GM18868 (cell line): Measurements from ENCODE around the gene METTL1.
A peak's percentile ranks its signal among the peaks of the same experiment; 100 is the strongest.
"Not testable (repeated sequence)": the region's sequence is repeated elsewhere in the genome, so short reads cannot be mapped to it uniquely, and the experiment has no call there.

Source experiments
- ATAC-seq: cut with Tn5 transposase; IDR thresholded peaks from one replicate; pipeline ENCODE4 v1.9.1; 2021; ENCODE audit warnings: mild to moderate bottlenecking, moderate library complexity; ENCODE audit not compliant: unreplicated experiment

Gene METTL1

DNA sequence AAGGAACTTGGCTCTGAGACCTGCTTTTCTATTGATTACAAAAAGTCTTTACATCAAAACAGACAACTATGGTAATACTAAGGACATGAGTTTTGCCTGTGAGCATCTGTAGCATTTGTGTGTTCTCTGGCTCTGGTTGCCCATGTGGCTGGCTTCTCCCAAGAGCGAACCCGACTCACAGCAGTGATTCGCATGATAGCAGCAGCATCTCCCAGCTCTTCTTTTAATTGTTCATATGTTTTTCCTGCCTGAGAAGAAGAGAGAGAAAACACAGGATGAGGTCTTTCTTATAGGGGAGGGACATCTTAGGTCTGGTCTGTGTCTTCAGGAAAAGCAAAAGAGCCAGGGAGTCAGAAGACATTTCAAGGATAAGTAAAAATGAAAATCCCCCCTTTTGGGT, 29.1 kb upstream of the METTL1 start:
- no peak for ATAC-seq

DNA sequence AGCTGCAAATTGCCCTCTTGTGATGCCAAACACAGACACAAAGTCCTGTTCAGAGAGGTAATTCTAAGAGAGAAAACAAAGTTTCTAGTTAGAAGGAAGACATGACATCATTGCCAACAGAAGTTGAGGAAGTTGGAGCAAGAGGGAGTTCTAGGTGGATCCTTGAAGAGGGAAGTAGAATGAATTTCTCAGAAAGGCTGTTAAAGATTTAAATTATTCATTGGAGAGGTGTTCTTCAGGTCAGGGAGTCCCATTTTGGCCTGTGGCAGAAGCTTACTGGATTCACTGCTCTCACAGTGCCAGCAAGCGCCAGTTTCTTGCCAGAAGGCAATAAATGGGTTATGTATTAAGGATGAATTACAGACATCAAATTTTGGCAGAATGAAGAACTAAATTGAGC, 26.0 kb upstream of the METTL1 start:
- ATAC-seq = no peak

DNA sequence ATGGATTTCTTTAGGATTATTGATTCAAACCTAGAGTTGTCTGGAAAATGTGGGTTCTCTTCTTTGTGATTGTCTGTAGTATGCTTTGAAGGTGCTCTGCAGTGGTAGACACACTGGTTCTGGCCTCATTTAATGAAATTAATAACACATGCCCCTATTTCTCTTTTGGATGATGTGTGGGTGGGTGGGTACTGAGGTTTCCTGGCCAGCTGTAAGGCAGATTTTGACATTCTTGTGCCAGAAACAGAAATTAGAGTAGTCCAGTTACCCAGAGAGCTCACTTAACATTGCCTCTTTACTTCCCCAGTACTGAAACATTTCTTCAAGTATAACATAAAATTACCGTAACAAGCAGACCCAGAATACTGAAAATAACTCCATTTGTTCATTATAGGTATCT, 25.1 kb upstream of the METTL1 start:
- no peak for ATAC-seq

DNA sequence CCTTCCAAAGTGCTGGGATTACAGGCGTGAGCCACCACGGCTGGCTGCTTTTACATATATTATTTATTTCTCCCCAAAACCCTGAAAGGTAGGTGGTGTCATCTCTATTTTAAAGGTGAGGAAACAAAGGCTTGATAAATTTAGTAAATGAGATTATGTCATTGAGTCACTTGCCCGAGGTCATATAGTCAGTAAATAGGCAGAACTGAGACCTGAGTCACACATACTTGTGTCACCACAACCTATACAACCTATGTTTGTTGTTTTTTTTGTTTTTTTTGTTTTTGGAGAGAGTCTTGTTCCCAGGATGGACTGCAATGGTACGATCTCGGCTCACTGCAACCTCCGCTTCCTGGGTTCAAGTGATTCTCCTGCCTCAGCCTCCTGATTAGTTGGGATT, 23.4 kb upstream of the METTL1 start:
- ATAC-seq = no peak

DNA sequence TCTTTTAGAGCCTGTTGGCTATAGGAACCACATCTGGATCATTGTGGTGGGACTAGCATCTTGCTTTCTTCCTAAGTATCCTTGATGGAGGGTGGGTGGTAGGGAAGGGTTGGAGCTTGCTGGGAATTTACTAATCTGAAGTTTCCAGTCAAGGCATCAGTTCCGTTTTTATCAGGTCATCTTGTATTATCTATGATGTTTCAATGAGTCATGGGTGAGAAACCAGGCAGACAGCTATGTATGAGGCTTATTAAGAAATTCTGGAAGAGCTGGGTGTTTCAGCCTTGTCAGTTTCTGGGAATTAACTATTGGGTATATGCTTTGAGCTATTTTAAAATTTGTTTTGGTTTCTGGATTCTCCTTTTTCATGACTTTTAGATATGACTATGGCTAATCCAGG, 22.0 kb upstream of the METTL1 start:
- ATAC-seq = no peak

DNA sequence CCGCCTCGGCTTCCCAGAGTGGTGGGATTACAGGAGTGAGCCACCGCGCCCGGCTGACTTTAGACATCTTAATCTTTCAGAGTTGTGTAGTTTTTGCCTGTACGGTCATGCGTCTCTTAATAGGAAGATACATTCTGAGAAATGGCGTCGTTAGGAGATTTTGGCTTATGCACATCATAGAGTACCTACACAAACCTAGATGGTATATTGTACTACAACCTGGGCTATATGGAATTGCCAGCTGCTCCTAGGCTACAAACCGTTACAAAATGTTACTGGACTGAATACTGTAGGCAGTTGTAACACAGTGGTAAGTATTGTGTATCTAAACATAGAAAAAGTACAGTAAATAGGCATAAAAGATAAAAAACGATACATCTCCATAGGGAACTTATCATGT, 12.0 kb upstream of the METTL1 start:
- no peak for ATAC-seq

DNA sequence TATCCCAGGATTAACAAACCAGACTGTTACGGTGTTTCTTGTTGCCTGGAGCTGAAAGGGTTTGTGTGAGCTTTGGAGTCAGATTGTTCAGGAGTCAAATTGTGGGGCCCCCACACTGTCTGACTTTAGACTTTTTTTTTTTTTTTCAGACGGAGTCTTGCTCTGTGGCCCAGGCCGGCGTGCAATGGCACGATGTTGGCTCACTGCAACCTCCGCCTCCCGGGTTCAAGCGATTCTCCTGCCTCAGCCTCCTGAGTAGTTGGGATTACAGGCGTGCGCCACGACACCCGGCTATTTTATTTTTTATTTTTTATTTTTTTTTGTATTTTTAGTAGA, 11.5 kb upstream of the METTL1 start:
- no peak for ATAC-seq

DNA sequence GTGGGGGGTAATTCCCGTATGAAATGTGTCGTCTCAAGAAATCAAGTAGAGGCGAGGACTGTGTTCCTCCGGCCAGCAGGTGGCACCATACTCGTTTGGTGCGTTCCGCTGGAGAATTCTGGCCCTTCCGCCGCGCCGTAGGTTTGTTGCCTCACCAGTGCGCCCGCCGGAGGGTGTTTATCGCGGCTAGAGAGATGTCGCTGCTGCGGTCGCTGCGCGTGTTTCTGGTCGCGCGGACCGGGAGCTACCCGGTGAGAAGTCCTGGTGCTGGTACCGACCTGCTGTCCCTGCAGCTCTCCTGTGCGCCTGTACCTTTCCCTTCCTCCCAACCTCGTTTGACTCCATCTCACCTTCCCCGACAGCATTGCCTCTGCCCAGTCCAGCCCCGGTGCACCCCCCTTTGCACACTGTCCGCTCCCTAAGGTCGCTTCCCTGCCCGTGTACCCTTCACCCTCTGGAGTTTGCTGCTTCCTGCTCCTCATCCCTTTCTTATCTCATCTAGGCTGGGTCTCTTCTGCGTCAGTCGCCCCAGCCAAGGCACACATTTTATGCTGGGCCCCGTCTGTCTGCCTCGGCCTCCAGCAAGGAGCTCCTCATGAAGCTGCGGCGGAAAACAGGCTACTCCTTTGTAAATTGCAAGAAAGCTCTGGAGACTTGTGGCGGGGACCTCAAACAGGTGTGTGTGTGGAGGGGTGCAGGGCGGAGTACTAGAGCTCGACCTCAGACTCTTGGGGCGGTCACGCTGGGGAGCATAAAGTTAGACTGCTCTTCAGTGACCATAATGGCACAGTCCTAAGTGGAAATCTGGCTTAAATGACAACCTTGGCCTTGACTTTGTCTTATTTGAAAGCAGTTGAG, 10.9 kb upstream of the METTL1 start, which contains the start of gene TSFM:
Gene TSFM (plus strand): TSS at position 180 of the 858 bp plus-strand sequence. CDS start 15 bp downstream, at position 195.
- ATAC-seq = peak; percentile 84

DNA sequence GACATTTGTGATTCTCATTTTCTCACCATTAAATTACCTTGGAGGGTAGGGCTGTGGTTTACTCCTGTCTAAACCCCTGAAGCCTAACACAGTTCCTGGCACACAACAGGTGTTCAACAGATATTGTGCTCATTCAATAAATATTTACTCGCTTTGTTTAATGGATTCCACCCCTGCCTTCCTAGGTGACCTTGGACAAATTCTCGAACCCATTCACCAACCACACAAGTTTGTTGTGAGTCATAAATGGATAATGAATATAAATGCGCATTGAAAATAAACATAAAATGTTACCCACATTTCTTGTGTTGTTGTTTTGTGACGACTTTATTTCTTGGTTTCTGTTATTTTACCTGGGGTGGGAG, 10.3 kb upstream of the METTL1 start:
- ATAC-seq = peak; percentile 13

DNA sequence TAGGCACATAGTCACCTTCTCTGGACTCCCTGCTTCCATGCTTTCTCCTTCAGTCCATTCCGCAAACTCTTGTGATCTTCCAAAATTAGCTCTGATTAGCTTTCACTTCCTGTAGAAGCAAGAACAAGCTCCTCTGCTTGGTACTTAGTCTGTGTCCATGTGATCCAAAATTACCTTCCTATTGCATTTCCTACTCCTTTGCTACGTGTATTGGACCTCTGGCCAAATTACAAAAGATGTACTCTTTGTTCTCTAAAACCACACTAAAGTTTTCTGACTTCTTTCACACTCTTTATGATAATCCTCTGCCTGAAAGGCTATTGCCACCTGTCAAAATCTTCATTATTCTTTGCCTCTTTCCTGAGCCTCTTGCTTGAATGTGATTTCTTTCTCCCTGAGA, 9.9 kb upstream of the METTL1 start:
- no peak for ATAC-seq

DNA sequence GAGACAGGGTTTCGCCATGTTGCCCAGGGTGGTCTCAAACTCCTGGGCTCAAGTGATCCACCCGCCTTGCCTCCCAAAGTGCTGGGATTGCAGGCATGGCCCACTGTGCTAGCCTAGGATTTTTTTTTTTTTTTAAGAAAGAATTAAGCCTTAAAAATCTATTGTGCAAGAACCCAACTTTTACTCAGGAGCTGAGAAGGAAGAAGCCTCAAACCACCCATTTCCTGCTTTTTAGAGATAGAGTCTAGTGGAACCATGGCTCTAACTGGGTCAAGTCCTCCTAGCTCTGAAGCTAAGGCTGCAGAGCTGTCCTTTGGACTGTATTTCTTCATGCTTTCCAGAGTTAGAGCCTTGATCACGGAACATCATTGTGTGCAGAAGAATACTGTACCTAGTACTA, 9.3 kb upstream of the METTL1 start:
- ATAC-seq = no peak

DNA sequence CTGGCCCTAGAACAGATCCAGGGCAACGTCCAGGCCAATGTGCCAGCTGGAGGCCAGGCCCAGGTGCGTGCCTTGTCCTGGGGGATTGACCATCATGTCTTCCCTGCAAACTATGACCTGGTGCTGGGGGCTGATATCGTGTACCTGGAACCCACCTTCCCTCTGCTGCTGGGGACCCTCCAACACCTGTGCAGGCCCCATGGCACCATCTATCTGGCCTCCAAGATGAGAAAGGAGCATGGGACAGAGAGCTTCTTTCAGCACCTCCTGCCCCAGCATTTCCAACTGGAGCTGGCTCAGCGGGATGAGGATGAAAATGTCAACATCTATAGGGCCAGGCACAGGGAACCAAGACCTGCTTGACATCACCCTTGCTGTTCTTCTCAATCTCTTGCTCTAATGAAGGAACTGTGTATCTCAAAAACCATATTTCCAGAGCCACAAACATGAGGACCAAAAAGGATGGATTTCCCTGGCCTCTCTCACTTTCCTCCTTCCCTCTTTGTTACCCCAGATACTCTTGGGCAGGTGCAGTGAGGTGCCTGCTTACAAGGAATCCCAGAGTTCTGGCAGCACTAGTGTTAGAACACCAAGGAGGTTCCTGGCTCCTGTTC, 8.5 kb upstream of the METTL1 start:
- ATAC-seq = no peak

DNA sequence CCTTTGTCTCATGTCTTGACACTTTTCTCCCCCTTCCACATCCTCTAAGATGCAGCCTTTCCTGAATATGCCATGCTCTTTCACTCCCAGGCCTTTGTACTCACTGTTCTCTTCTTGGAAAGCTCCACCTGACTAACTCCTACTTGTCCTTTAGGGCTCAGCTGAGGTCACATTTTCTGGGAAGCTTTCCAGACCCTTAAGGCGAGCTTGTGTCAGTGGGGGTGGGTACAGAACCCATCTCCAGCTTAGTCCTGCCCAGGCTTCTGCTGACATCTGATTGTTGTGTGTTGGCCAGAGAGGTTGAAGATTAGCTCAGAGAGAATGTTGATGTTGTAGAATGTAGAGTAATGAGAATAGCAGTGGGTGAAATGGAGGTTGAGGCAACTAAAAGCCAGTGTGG, 7.8 kb upstream of the METTL1 start:
- no peak for ATAC-seq

DNA sequence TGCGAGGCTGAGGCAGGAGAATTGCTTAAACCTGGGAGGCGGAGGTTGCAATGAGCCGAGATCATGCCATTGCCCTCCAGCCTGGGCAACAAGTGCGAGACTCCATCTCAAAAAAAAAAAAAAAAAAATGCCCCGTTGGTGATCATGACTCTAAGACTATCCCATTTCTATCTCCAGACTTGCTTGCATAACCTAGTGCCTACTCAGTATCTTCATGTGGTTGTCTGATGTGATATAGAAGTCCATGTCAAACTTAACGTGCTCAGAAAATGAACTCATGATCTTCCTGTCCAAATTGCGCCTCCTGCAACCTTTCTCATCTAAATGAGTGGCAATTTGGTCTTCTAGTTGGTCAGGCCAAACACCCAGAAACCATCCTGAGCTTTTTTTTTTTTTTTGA, 6.0 kb upstream of the METTL1 start:
- ATAC-seq = no peak

DNA sequence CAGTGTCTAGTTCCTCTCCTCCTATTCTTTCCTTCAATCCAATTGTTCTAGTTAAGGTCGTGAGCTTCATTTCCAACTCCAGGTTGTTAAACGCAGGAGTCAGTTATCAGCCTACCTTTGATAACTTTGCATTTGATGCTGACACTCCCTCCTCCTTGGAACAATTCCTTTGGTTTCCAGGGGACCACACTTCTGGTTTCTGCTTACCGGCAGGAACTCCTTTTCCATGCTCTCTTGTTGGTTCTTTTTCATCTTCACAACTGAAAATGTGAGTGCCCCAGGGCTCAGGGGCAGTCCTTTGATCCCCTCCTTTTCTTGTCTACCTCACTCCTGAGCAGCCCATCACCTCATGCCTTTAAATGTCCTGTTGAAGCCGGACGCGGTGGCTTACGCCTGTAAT, 5.5 kb upstream of the METTL1 start:
- no peak for ATAC-seq

DNA sequence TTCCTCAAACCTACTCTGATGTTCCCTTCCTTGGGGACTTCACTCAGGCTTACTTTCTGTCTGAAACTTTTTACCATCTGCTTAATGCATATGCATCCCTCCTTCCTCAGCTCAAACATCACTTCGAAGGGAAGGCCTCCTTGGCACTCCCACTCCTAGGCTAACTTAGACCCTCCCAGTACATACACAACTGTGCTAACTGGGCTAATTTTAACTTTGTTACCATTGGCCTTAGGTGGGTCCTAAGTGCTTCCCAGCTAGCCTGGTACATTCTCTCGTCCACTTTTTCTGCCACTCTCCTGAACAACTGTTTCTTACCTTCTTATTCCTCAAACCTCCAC, 4.3 kb upstream of the METTL1 start:
- ATAC-seq = no peak

DNA sequence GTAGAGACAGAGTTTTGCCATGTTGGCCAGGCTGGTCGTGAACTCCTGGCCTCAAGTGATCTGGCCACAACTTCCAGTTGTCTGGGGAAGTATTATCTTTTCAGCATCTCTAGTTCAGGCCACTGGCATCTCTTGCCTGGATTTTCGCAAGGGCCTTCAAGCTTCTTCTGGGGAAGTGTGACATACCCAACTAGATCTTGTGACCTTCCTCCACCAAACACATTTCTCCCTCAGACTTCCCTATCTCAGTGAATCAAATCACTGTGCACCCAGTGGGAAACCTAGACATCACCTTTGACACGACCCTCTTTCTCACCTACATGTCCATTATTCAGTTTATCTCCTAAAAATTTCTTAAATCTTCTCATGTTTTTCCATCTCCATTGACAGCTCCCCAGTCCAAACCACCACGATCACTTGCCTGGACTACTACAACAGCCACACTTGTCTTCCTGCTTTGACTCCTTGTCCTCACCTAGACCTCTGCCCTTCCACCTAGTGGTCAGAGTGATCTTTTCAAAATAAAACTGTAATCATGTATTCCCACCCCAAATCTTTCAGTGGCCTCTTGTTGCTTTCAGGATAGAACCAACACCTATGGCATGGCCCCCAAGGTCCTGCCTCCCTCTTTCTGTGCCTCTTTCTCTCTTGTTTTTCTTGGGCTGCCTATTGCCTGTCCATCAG, 3.8 kb upstream of the METTL1 start:
- no peak for ATAC-seq

DNA sequence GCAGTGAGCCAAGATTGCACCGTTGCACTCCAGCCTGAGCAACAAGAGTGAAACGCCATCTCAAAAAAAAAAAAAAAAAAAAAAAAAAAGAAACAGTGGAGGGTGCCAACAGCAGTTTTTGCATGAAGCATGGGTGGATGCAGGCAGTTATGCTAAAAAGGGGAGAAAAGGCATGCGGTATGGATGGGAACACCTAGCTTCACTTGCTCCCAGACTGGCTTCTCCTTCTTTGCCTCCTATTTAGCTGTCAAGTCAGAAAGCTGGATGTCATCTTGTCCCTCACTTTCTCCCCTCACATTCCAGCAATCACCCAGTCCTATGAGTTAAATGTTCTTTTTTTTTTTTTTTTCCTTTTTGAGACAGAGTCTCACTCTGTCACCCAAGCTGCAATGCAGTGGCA, 3.1 kb upstream of the METTL1 start:
- ATAC-seq = no peak

DNA sequence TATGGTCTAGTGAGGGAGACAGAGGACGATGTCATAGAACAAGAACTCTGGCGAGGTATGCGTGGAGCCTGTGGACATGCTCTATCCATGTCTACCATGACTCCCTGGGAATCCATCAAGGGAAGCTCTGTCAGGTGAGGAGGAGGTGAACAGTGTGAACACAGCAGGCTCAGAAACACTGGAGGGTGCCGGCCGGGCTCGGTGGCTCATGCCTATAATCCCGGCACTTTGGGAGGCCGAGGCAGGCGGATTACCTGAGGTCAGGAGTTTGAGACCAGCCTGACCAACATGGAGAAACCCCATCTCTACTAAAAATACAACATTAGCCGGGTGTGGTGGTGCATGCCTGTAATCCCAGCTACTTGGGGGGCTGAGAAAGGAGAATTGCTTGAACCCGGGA, 2.7 kb upstream of the METTL1 start:
- not testable (repeated sequence) for ATAC-seq

DNA sequence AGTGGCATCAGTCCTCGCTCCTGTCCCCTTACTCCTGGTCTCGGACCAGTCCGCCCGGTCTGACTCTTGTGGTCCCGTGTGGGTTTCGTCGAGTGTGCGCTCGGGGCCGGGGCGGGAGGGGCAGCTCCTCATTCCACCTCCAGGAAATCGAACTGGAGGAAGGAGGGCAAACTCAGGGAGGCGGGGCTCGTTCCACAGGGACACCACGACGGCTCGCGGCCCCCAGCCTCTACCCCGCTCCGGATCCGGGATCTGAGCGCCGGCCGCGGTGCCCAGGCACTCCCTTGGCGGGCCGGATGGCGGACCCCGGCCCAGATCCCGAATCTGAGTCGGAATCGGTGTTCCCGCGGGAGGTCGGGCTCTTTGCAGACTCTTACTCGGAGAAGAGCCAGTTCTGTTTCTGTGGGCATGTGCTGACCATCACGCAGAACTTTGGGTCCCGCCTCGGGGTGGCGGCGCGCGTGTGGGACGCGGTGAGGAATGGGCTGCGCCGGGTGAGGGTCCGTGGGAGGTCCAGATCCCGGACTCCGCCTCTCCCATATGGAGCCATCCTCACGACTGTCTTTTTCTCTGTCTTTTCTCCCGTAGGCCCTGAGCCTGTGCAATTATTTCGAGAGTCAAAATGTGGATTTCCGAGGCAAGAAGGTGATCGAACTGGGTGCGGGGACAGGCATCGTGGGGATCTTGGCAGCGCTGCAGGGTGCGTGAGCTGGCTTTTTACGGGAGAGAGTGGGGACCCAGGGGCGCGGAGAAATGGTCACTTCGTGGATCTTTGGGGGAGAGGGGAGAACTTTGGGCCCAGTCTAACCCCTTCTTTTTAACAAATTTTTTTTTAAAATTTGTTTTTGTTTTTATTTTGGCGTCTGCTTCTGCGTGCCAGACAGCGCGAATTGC, 771 bp upstream of the METTL1 start, which contains the start of gene EEF1AKMT3:
Gene EEF1AKMT3 (plus strand): TSS at position 186 of the 894 bp plus-strand sequence. CDS start 111 bp downstream, at position 297.
- ATAC-seq = peak; percentile 27

DNA sequence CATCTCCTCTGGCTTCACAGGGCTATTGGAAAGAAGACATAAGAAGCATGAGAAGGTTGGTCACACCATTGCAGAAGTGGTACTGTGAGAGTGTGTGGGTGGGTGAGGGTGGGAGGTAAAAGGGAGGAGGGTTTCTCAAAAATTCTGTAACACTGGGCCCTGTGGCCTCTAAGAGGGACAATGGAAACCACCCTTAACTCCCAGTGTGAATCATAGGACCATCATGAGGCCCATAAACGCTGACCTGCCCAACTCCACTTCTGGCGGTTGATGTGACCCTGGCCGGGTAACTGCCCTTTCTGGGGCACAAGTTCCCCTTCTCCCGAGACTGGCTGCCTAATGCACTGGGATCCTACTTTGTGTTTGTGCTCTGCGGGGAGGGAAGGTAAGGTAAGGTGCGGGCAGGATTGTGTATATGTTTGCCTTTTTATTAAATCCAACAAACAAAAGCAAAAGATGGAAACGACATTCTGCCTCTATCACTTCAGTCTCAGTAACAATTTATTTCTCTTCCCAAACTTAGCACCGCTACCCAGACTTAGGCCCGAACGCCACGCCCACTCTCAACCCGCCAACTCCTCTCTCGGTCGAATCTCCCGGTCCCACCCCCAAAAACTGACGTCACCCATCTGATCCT, 551 bp downstream of the METTL1 start:
- ATAC-seq = peak; percentile 80
